ENCODE results near the gene HPDL. TPM values are rescaled to one million over a fixed set of nuclear protein-coding genes. Genes with fewer than 3 reads are reported as not detected.

The HPDL gene
- total RNA-seq, 2 donors from 2014 or later, result 7.8 to 10.1 TPM

GRCh38 chr1:45322486-45323040 lies 4.1 kb upstream of the HPDL start:
- H3K36me3 Mint-ChIP-seq (ENCODE audit: low read depth), result peaks cover 3% of the 10 kb centered on the region
- 88 to 95% methylated on average over 5 to 10 of the region's 10 CpGs for WGBS, 2 experiments (ENCODE audit: insufficient coverage in 1 of 2, insufficient read length in 1 of 2)
- peak overlapping the region; percentile 80 for H3K27ac Mint-ChIP-seq
- H3K4me3 Mint-ChIP-seq, result no peak overlapping the region
- peaks cover 17% of the 10 kb centered on the region for H3K9me3 ChIP-seq (ENCODE audit: control insufficient read depth, low read length)
- peak; percentile 39 for DNase-seq
- H3K36me3 ChIP-seq (ENCODE audit: control insufficient read depth, insufficient read depth, low read length), result no peaks in the 10 kb centered on the region
- H3K4me1 ChIP-seq (ENCODE audit: control insufficient read depth, insufficient read depth, low read length), result no peaks in the 10 kb centered on the region
- no peaks in the 10 kb centered on the region for H3K27me3 Mint-ChIP-seq (ENCODE audit: insufficient read depth)
- no peaks in the 10 kb centered on the region for H3K27me3 ChIP-seq (ENCODE audit: control insufficient read depth, insufficient read depth, low read length, poor library complexity, severe bottlenecking)
- peaks cover 23% of the 10 kb centered on the region for H3K4me1 Mint-ChIP-seq
- H3K27ac ChIP-seq (ENCODE audit: low read depth, low read length), result no peak overlapping the region
- no peak overlapping the region for H3K4me3 ChIP-seq (ENCODE audit: low read length)
- H3K9me3 Mint-ChIP-seq, result peaks cover 16% of the 10 kb centered on the region
- H3K9ac ChIP-seq (ENCODE audit: extremely low read depth, low read length, poor library complexity, severe bottlenecking), result no peak overlapping the region
- TF ChIP-seq CTCF (conservative IDR thresholded peaks at IDR 0.05), result no peak

GRCh38 chr1:45325851-45326506 lies 716 bp upstream of the HPDL start:
- Mint-ChIP-seq H3K4me1 (peaks cover 36% of the 10 kb centered on the region), H3K9me3 (peaks cover 16% of the 10 kb centered on the region), H3K27me3 (ENCODE audit: insufficient read depth) (no peaks in the 10 kb centered on the region), H3K27ac (peak overlapping the region; percentile 94), H3K4me3 (peak overlapping the region; percentile 64), H3K36me3 (ENCODE audit: low read depth) (peaks cover 18% of the 10 kb centered on the region)
- Histone ChIP-seq H3K27me3 (ENCODE audit: control insufficient read depth, insufficient read depth, low read length, poor library complexity, severe bottlenecking) (no peaks in the 10 kb centered on the region), H3K4me1 (ENCODE audit: control insufficient read depth, insufficient read depth, low read length) (no peaks in the 10 kb centered on the region), H3K27ac (ENCODE audit: low read depth, low read length) (no peak overlapping the region), H3K36me3 (ENCODE audit: control insufficient read depth, insufficient read depth, low read length) (peaks cover 16% of the 10 kb centered on the region), H3K9me3 (ENCODE audit: control insufficient read depth, low read length) (peaks cover 17% of the 10 kb centered on the region), H3K4me3 (ENCODE audit: low read length) (no peak overlapping the region), H3K9ac (ENCODE audit: extremely low read depth, low read length, poor library complexity, severe bottlenecking) (no peak overlapping the region)
- no peak for TF ChIP-seq CTCF (conservative IDR thresholded peaks at IDR 0.05)
- 83 to 92% methylated on average over 2 to 6 of the region's 6 CpGs for WGBS, 2 experiments (ENCODE audit: insufficient coverage in 1 of 2, insufficient read length in 1 of 2)
- DNase-seq, result peak; percentile 46

GRCh38 chr1:45327644-45328515 lies 1.2 kb downstream of the HPDL start:
- DNase-seq, result peak; percentile 74
- Histone ChIP-seq H3K9ac (ENCODE audit: extremely low read depth, low read length, poor library complexity, severe bottlenecking) (no peak overlapping the region), H3K27me3 (ENCODE audit: control insufficient read depth, insufficient read depth, low read length, poor library complexity, severe bottlenecking) (no peaks in the 10 kb centered on the region), H3K9me3 (ENCODE audit: control insufficient read depth, low read length) (peaks cover 12% of the 10 kb centered on the region), H3K27ac (ENCODE audit: low read depth, low read length) (peak overlapping the region; percentile 32), H3K4me3 (ENCODE audit: low read length) (no peak overlapping the region), H3K4me1 (ENCODE audit: control insufficient read depth, insufficient read depth, low read length) (no peaks in the 10 kb centered on the region), H3K36me3 (ENCODE audit: control insufficient read depth, insufficient read depth, low read length) (peaks cover 28% of the 10 kb centered on the region)
- Mint-ChIP-seq H3K4me3 (peak overlapping the region; percentile 64), H3K9me3 (peaks cover 16% of the 10 kb centered on the region), H3K36me3 (ENCODE audit: low read depth) (peaks cover 27% of the 10 kb centered on the region), H3K27ac (peak overlapping the region; percentile 70), H3K4me1 (peaks cover 18% of the 10 kb centered on the region), H3K27me3 (ENCODE audit: insufficient read depth) (no peaks in the 10 kb centered on the region)
- 89 to 90% methylated on average over 15 to 19 of the region's 19 CpGs for WGBS, 2 experiments (ENCODE audit: insufficient coverage in 1 of 2, insufficient read length in 1 of 2)
- no peak for TF ChIP-seq CTCF (conservative IDR thresholded peaks at IDR 0.05)

Data from endodermal cell (in vitro differentiated cells).